B cell (primary cell): ENCODE data around the gene USPL1. TPM values are rescaled to one million over a fixed set of nuclear protein-coding genes. Genes with fewer than 3 reads are reported as not detected.

Source experiments
- ATAC-seq: fragments of 200-7000 bp; cut with Tn5 transposase; one replicate; pipeline ENCODE4 v1.10.0; 2021; ENCODE audit warnings: low read depth, mild to moderate bottlenecking, moderate number of reproducible peaks, moderate library complexity
- CTCF ChIA-PET: fragments of 350-600 bp; sonication (Branson Sonifier 250); formaldehyde crosslinking; loops from one replicate; lab custom pipeline; 2021; ENCODE audit warnings: antibody characterized with exemption, inconsistent platforms; lab: Charles Lee
- POLR2A ChIA-PET: fragments of 350-600 bp; sonication (Branson Sonifier 250); formaldehyde crosslinking; loops from one replicate; lab custom pipeline; 2021; ENCODE audit warnings: antibody characterized with exemption; lab: Charles Lee
- DNase-seq: peaks from one replicate; pipeline ENCODE4 v3.0.0; 2013
- H2AFZ ChIP-seq: 2 replicates; pipeline ENCODE4 v1.6.1; 2012; ENCODE audit warnings: mild to moderate bottlenecking, low read depth, low read length; ENCODE audit not compliant: insufficient read depth, poor library complexity, severe bottlenecking
- H3K27ac ChIP-seq, 2 donors: 1 replicate in 1 of 2; 2 replicates in 1 of 2; pipeline ENCODE4 v1.5.1; 2012 to 2013; ENCODE audit warnings: low read length in 2 of 2, mild to moderate bottlenecking in 2 of 2, moderate library complexity in 1 of 2
- H3K27me3 ChIP-seq, 4 experiments: fragments of 200-600 bp in 1 of 4; sonication (generic) in 1 of 4; replicated peaks in 1 of 4; 1 replicate in 2 of 4; 2 replicates in 2 of 4; pipeline versions ENCODE4 v1.6.1 to v1.7.0; 2013 to 2016; ENCODE audit warnings: low read length in 3 of 4, mild to moderate bottlenecking in 2 of 4, mixed read lengths in 1 of 4, moderate library complexity in 1 of 4; ENCODE audit not compliant: insufficient read depth in 4 of 4, control insufficient read depth in 3 of 4; ENCODE audit errors: control extremely low read depth in 1 of 4
- H3K36me3 ChIP-seq, 2 experiments: replicated peaks in 1 of 2; 1 replicate in 1 of 2; 2 replicates in 1 of 2; pipeline versions ENCODE4 v1.6.1 to v1.7.1; 2013; ENCODE audit warnings: low read length in 1 of 2; ENCODE audit not compliant: insufficient read depth in 2 of 2, control insufficient read depth in 1 of 2; ENCODE audit errors: control extremely low read depth in 1 of 2, extremely low read depth in 1 of 2
- H3K4me1 ChIP-seq, 2 donors: fragments of 200-600 bp in 1 of 2; sonication (generic) in 1 of 2; 1 replicate in 1 of 2; 2 replicates in 1 of 2; pipeline versions ENCODE4 v1.5.1 to v1.6.1; 2013 to 2017; ENCODE audit warnings: low read length in 2 of 2; ENCODE audit not compliant: control insufficient read depth in 2 of 2, insufficient read depth in 2 of 2
- H3K4me2 ChIP-seq: replicated peaks from 2 replicates; pipeline ENCODE3; 2012; ENCODE audit warnings: mild to moderate bottlenecking, low read depth, low read length; ENCODE audit not compliant: poor library complexity, severe bottlenecking
- H3K4me3 ChIP-seq, 5 experiments: fragments of 200-600 bp in 1 of 5; sonication (generic) in 1 of 5; 1 replicate in 3 of 5; 2 replicates in 2 of 5; pipeline versions ENCODE4 v1.5.1 to v1.7.0; 2011 to 2016; ENCODE audit warnings: low read length in 4 of 5, mild to moderate bottlenecking in 4 of 5, low read depth in 2 of 5, control low read depth in 1 of 5, moderate library complexity in 1 of 5; ENCODE audit not compliant: insufficient read depth in 1 of 5; ENCODE audit errors: control extremely low read depth in 1 of 5, extremely low read depth in 1 of 5
- H3K79me2 ChIP-seq: fragments of 200-600 bp; sonication (generic); one replicate; pipeline ENCODE4 v1.6.0; 2016; ENCODE audit warnings: low read length; ENCODE audit not compliant: control insufficient read depth, insufficient read depth
- H3K9ac ChIP-seq: fragments of 200-600 bp; sonication (generic); 2 replicates; pipeline ENCODE4 v1.6.1; 2017; ENCODE audit warnings: mild to moderate bottlenecking, low read length, moderate library complexity
- H3K9me3 ChIP-seq, 3 donors: one replicate each; pipeline versions ENCODE4 v1.6.1 to v1.7.1; 2013; ENCODE audit warnings: low read length in 2 of 3; ENCODE audit not compliant: control insufficient read depth in 2 of 3, insufficient read depth in 1 of 3; ENCODE audit errors: control extremely low read depth in 1 of 3
- H4K20me1 ChIP-seq: 2 replicates; pipeline ENCODE4 v1.6.0; 2012; ENCODE audit warnings: mild to moderate bottlenecking, low read length; ENCODE audit not compliant: insufficient read depth, control insufficient read depth, poor library complexity, severe bottlenecking
- H3K27ac Mint-ChIP-seq: one replicate; pipeline ENCODE4 v1.8.0; 2021; ENCODE audit warnings: mixed read lengths
- H3K27me3 Mint-ChIP-seq: one replicate; pipeline ENCODE4 v1.8.0; 2021; ENCODE audit warnings: mixed read lengths
- H3K4me1 Mint-ChIP-seq: one replicate; pipeline ENCODE4 v1.8.0; 2021; ENCODE audit warnings: mixed read lengths
- H3K4me3 Mint-ChIP-seq: one replicate; pipeline ENCODE4 v1.8.0; 2021; ENCODE audit warnings: mixed read lengths
- H3K9me3 Mint-ChIP-seq: one replicate; pipeline ENCODE4 v1.8.0; 2022; ENCODE audit warnings: mixed read lengths; ENCODE audit not compliant: insufficient read depth
- CTCF ChIP-seq: fragments of 200-600 bp; IDR thresholded peaks from one replicate; pipeline ENCODE4 v1.8.0; 2022; ENCODE audit warnings: antibody characterized with exemption, mild to moderate bottlenecking
- EZH2 ChIP-seq: IDR thresholded peaks from 2 replicates; pipeline ENCODE4 v1.6.1; 2012; ENCODE audit warnings: borderline replicate concordance, low read depth, mild to moderate bottlenecking, moderate library complexity, low read length; ENCODE audit not compliant: insufficient read depth, poor library complexity, severe bottlenecking
- WGBS: methylation state at CpG from one replicate; pipeline ENCODE4 v1.1.5; 2013; ENCODE audit warnings: missing lambda C conversion rate; ENCODE audit not compliant: insufficient coverage; 5-methylcytosine and 5-hydroxymethylcytosine counted together
- intact Hi-C: fragments of 100-400 bp; cut with micrococcal nuclease; formaldehyde crosslinking; loops from one replicate; pipeline ENCODE4 v1.10.0; 2022
- polyA plus RNA-seq: library from polyadenylated mRNA; depleted of rRNA; stranded (reverse); fragments of >200 nt; gene quantifications from 2 replicates; pipeline ENCODE4 v1.2.3, GENCODE V29; 2012
- total RNA-seq, 2 donors: library from RNA; stranded (reverse); fragments of 120-200 nt in 1 of 2; gene quantifications; 1 replicate in 1 of 2; 2 replicates in 1 of 2; pipeline versions ENCODE4 v1.2.3 to v1.2.4, GENCODE V29; 2013 to 2022

USPL1 gene
- total and polyA plus RNA-seq, 2 donors (not counting 1 experiment from before 2014, with no cell fraction given): 30.2 to 55.8 TPM

DNA sequence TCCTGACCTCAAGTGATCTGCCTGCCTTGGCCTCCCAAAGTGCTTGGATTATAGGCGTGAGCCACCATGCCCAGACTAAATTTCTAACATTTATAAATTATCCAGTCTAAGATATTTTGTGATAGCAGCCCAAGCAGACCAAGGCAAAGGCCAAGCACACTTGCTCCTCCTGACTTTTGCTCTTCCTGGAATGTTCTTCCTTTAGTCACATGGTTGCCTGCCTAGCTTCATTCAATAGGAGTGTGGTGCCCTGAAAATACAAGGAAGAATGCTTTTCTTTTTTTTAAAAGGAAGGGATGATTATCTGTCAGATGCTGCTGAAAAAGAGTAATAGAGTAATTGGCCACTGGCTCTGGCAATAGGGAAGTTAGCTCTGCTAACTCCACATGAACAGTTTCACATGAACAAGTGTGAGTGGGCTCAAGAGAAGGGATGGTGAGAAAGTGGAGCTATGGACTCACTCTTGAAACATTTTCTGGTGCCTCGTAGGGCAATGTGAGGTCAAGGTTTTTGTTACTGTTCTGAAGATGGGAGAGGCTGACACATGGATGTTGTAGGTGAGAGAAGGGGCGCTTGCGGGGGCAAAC lies 47.1 kb downstream of the USPL1 start:
- POLR2A ChIA-PET: interaction anchor here (3.2 kb wide), 1 partner anchor 47 kb away, joined by 25 read pairs; the partner anchor contains the start of gene USPL1

More for the DNA sequence above, 47.1 kb downstream of the USPL1 start:
- WGBS: 100% methylated on average over 2 of the region's 4 CpGs
- H3K4me1 Mint-ChIP-seq: peaks cover 12% of the 10 kb centered on the region
- DNase-seq (no peak), ATAC-seq (no peak)
- peak overlapping the region; percentile 33 for H3K4me2 ChIP-seq
- no peaks in the 10 kb centered on the region for H3K36me3 ChIP-seq
- no peak overlapping the region for H3K9ac ChIP-seq
- no peak overlapping the region for H3K4me3 ChIP-seq
- peaks cover 3 to 17% (median 12%) of the 10 kb centered on the region in 3 donors for H3K9me3 ChIP-seq
- peaks cover 3% of the 10 kb centered on the region for H3K79me2 ChIP-seq
- no peak overlapping the region for H2AFZ ChIP-seq
- peak overlapping the region; percentile 1 to 40 for H3K27ac ChIP-seq
- H4K20me1 ChIP-seq: no peaks in the 10 kb centered on the region
- H3K4me3 Mint-ChIP-seq: no peak overlapping the region
- H3K27me3 Mint-ChIP-seq: no peaks in the 10 kb centered on the region
- CTCF ChIA-PET: interaction anchor here (1.1 to 1.6 kb wide), 4 partner anchors 8 to 201 kb away, joined by 3 to 6 read pairs (median 4); no protein-coding TSS in a partner anchor
- H3K9me3 Mint-ChIP-seq: peaks cover under 1% of the 10 kb centered on the region
- no peak overlapping the region for H3K27ac Mint-ChIP-seq
- H3K4me1 ChIP-seq: peaks cover 58 to 64% of the 10 kb centered on the region in 2 donors
- TF ChIP-seq CTCF (no peak), EZH2 (no peak)
- intact Hi-C loops: no loop called here
- no peaks in the 10 kb centered on the region for H3K27me3 ChIP-seq
